Loucy (cell line): ENCODE results near the gene NSUN6.

Experiments
- H2AFZ ChIP-seq: fragments of 200-600 bp; sonication (generic); 2 replicates; pipeline ENCODE4 v1.6.0; 2016; ENCODE audit warnings: antibody characterized with exemption, mild to moderate bottlenecking, low read length, moderate library complexity
- H3F3A ChIP-seq: fragments of 200-600 bp; 2 replicates; pipeline ENCODE4 v1.6.0; 2016; ENCODE audit warnings: antibody characterized with exemption, low read depth, mild to moderate bottlenecking
- H3K27me3 ChIP-seq: fragments of 200-600 bp; sonication (generic); 2 replicates; pipeline ENCODE4 v1.6.1; 2014; ENCODE audit warnings: low read length, mild to moderate bottlenecking; ENCODE audit not compliant: insufficient read depth, poor library complexity, severe bottlenecking
- H3K36me3 ChIP-seq: fragments of 200-600 bp; sonication (generic); 2 replicates; pipeline ENCODE4 v1.6.1; 2016; ENCODE audit warnings: low read length; ENCODE audit not compliant: insufficient read depth
- H3K4me1 ChIP-seq: fragments of 200-600 bp; sonication (generic); 2 replicates; pipeline ENCODE4 v1.5.1; 2014; ENCODE audit warnings: low read length, mild to moderate bottlenecking; ENCODE audit not compliant: insufficient read depth, poor library complexity, severe bottlenecking
- H3K4me2 ChIP-seq: fragments of 200-600 bp; sonication (generic); 2 replicates; pipeline ENCODE4 v1.6.0; 2014; ENCODE audit warnings: antibody characterized with exemption, low read length, low read depth, mild to moderate bottlenecking; ENCODE audit not compliant: poor library complexity, severe bottlenecking
- H3K4me3 ChIP-seq: fragments of 200-600 bp; sonication (generic); 2 replicates; pipeline ENCODE4 v1.5.1; 2014; ENCODE audit warnings: low read length, mild to moderate bottlenecking, mixed read lengths; ENCODE audit not compliant: poor library complexity, severe bottlenecking
- H3K79me2 ChIP-seq: fragments of 200-600 bp; sonication (generic); 2 replicates; pipeline ENCODE4 v1.6.1; 2014; ENCODE audit warnings: low read length; ENCODE audit not compliant: insufficient read depth
- H3K9ac ChIP-seq: fragments of 200-600 bp; sonication (generic); 2 replicates; pipeline ENCODE4 v1.6.0; 2014; ENCODE audit warnings: mild to moderate bottlenecking, low read depth, low read length, moderate library complexity; ENCODE audit not compliant: poor library complexity, severe bottlenecking
- H3K9me2 ChIP-seq: fragments of 200-600 bp; sonication (generic); replicated peaks from 2 replicates; pipeline ENCODE4 v1.6.1; 2016; ENCODE audit warnings: low read depth, low read length, mixed read lengths
- H3K9me3 ChIP-seq: fragments of 200-600 bp; sonication (generic); 2 replicates; pipeline ENCODE4 v1.6.1; 2014; ENCODE audit warnings: mild to moderate bottlenecking, antibody characterized with exemption, low read length, low read depth; ENCODE audit not compliant: insufficient read depth
- H4K20me1 ChIP-seq: fragments of 200-600 bp; sonication (generic); 2 replicates; pipeline ENCODE4 v1.6.0; 2014; ENCODE audit warnings: antibody characterized with exemption, low read length, mild to moderate bottlenecking; ENCODE audit not compliant: insufficient read depth, poor library complexity, severe bottlenecking
- CTCF ChIP-seq: fragments of 200-600 bp; sonication (generic); conservative IDR thresholded peaks from 2 replicates; pipeline ENCODE4 v1.5.1; 2014; ENCODE audit warnings: mild to moderate bottlenecking, antibody characterized with exemption, low read length
- EZH2phosphoT487 ChIP-seq: fragments of 200-600 bp; IDR thresholded peaks from 2 replicates; pipeline ENCODE4 v1.6.1; 2018; ENCODE audit warnings: antibody characterized with exemption, mild to moderate bottlenecking, moderate library complexity, borderline replicate concordance

Gene NSUN6

DNA sequence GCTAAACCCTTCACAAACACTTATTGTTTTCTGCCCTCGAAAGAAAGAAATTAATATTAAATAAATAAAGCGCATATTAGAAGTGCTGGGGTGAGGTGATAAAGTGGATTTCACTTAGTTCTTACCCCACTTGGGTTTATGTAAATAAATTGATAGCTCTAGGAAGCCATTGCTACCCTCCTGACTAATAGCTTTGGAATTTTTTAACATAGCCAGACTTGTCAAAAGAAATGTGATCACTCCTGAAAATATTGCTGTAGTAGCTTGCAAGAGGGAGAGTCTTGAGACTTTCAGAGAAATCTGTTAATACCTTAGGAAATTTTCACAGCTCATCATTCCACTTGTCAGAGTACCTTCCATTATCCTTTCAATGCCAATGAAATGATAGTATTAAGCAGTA is 15.4 kb upstream of the NSUN6 start:
- Histone ChIP-seq H3K36me3 (peaks cover 38% of the 10 kb centered on the region), H3K9ac (no peak overlapping the region), H3K9me3 (no peaks in the 10 kb centered on the region), H3K4me1 (peaks cover 34% of the 10 kb centered on the region), H3K27me3 (no peaks in the 10 kb centered on the region), H3F3A (no peaks in the 10 kb centered on the region), H3K4me2 (peak overlapping the region; percentile 99), H4K20me1 (peaks cover 75% of the 10 kb centered on the region), H2AFZ (no peak overlapping the region), H3K79me2 (peaks cover 87% of the 10 kb centered on the region), H3K4me3 (peak overlapping the region; percentile 65), H3K9me2 (no peaks in the 10 kb centered on the region)
- TF ChIP-seq EZH2phosphoT487 (no peak), CTCF (no peak)

DNA sequence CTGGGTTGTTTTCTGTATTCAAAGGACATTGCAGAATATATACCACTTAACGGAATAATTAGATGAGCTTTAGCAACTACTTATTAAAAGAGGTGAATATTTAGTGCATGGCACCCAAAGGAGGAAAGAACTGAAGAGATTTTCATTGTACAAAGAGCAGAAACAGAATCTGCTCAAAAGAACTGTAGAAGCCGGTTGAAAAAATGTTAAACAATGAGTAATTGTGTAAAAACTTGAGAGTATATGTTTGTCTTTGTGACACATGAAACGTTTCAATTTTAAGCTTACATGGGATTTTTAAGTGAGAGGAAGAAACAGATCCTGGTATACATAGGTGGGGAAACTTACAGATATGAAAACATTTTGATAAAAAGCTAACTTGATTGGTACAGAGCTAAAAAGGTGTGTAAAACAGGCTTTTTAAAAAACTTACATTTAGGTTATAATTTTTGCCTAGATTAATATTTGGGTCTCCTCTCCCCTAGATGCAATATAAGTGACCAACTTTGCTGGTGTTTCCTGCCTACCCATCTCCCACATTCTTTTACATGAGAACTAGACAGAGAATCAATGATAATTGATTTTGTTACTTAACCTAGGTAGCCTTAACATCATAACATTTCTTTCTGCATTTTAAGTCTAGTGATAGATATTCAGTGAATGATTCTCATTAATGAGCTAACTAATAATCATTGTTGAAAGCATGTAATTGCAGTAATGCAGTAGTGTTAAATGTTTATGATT is 14.6 kb upstream of the NSUN6 start:
- Histone ChIP-seq H3K79me2 (peaks cover 88% of the 10 kb centered on the region), H3F3A (no peaks in the 10 kb centered on the region), H3K9me2 (no peaks in the 10 kb centered on the region), H3K9me3 (no peaks in the 10 kb centered on the region), H2AFZ (no peak overlapping the region), H4K20me1 (peaks cover 81% of the 10 kb centered on the region), H3K4me2 (peak overlapping the region; percentile 99), H3K4me3 (peak overlapping the region; percentile 65), H3K27me3 (no peaks in the 10 kb centered on the region), H3K9ac (peak overlapping the region; percentile 7), H3K36me3 (peaks cover 31% of the 10 kb centered on the region; the same call in 1 of the 2 replicates), H3K4me1 (peaks cover 39% of the 10 kb centered on the region)
- no peak for TF ChIP-seq CTCF
- TF ChIP-seq EZH2phosphoT487: no peak

GRCh38 chr10:18664841-18665478 is 13.6 kb upstream of the NSUN6 start:
- H2AFZ ChIP-seq: no peak overlapping the region
- H3K4me1 ChIP-seq: peaks cover 41% of the 10 kb centered on the region
- peaks cover 23% of the 10 kb centered on the region; the same call in 1 of the 2 replicates for H3K36me3 ChIP-seq
- peaks cover 92% of the 10 kb centered on the region for H3K79me2 ChIP-seq
- no peaks in the 10 kb centered on the region for H3F3A ChIP-seq
- H3K4me3 ChIP-seq: peak overlapping the region; percentile 65
- H4K20me1 ChIP-seq: peaks cover 88% of the 10 kb centered on the region
- TF ChIP-seq EZH2phosphoT487: no peak
- TF ChIP-seq CTCF: no peak
- no peaks in the 10 kb centered on the region for H3K9me3 ChIP-seq
- H3K9me2 ChIP-seq: no peaks in the 10 kb centered on the region
- H3K27me3 ChIP-seq: no peaks in the 10 kb centered on the region
- H3K9ac ChIP-seq: peak overlapping the region; percentile 7
- H3K4me2 ChIP-seq: peak overlapping the region; percentile 99
